ENCODE results near the gene RET. TPM values are rescaled to one million over a fixed set of nuclear protein-coding genes. Genes with fewer than 3 reads are reported as not detected.

The RET gene
- total RNA-seq, 6 donors from 2014 or later = 0.11 to 0.98 (median 0.30) TPM; not detected in 1

DNA sequence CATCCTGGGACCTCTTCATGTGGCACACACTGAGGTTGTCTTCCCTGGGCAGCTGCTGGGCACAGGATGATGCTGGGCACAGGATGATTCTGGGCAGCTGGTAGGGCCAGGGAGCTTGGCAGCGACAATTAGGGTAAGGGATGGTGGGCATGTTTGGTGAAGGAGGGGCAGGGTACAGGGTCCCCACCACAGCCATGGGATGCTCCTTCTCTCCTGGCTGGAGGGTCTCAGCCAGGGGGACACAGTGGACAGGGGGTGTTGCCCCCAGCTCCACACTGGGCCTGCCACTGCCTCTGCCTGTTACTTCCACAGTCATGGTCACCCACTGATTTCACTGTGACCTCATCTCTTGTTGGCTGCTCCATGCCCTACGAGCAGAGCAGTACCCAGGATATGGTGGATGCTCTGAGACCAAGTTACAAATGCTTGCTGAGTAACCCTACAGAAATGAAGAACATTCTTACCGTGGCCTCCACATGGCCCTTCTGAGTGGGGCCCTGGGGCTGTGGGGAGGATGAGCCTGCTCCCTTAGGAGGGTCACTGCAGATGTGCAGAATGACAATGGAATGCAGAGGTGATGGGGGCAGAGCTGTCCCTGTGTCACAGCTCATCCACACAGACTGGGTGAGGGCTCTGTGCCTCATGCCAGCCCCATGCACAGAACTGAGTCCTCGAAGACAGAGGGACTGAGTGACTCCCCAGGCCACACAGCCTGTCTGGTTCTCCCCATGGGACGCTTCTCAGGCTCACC is 28.4 kb upstream of the RET start:
- no peaks in the 10 kb centered on the region for H3K9me3 ChIP-seq
- TF ChIP-seq EP300 (IDR thresholded peaks at IDR 0.05) = no peak
- TF ChIP-seq, protein P1, sequence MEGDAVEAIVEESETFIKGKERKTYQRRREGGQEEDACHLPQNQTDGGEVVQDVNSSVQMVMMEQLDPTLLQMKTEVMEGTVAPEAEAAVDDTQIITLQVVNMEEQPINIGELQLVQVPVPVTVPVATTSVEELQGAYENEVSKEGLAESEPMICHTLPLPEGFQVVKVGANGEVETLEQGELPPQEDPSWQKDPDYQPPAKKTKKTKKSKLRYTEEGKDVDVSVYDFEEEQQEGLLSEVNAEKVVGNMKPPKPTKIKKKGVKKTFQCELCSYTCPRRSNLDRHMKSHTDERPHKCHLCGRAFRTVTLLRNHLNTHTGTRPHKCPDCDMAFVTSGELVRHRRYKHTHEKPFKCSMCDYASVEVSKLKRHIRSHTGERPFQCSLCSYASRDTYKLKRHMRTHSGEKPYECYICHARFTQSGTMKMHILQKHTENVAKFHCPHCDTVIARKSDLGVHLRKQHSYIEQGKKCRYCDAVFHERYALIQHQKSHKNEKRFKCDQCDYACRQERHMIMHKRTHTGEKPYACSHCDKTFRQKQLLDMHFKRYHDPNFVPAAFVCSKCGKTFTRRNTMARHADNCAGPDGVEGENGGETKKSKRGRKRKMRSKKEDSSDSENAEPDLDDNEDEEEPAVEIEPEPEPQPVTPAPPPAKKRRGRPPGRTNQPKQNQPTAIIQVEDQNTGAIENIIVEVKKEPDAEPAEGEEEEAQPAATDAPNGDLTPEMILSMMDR (IDR thresholded peaks at IDR 0.05) = no peak
- TF ChIP-seq POLR2AphosphoS5 (IDR thresholded peaks at IDR 0.05) = no peak
- TF ChIP-seq POLR2A (IDR thresholded peaks at IDR 0.05) = no peak
- no peaks in the 10 kb centered on the region for H3K36me3 ChIP-seq
- ATAC-seq (ENCODE audit: low FRiP score in 2 of 2) (no peak), DNase-seq (peak in 1 of 2 donors; percentile 10)
- WGBS, 2 donors = 81 to 89% methylated on average over 2 to 5 of the region's 5 CpGs
- no peaks in the 10 kb centered on the region for H3K4me1 ChIP-seq
- H3K27me3 ChIP-seq = no peaks in the 10 kb centered on the region
- H3K27ac ChIP-seq = no peak overlapping the region
- H3K4me3 ChIP-seq = no peak overlapping the region

DNA sequence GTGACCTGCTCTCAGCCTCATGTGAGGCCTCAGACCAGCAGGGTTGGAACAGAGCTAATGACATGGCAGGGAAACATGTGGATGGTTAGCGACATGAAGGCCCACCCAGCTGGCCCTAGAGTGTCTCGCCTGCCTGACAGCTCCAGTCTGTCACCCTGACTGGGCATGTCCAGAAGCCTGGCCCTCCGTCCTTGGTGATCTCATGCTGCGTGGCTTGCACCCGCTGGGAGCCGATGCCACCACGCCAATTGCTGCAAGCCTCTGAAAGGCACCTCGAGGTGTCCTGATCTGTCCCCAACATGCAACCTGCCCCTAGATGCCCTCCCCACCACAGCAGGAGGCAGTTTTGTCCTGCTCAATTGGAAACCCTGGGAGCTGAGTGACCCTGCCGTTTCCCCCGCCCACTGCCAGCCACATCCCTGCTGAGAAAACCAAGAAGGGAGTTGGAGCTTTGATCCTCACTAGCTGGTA is 27.8 kb upstream of the RET start:
- Histone ChIP-seq H3K4me3 (no peak overlapping the region), H3K4me1 (no peaks in the 10 kb centered on the region), H3K27me3 (no peaks in the 10 kb centered on the region), H3K36me3 (no peaks in the 10 kb centered on the region), H3K27ac (no peak overlapping the region), H3K9me3 (no peaks in the 10 kb centered on the region)
- 52 to 71% methylated on average over 5 to 8 of the region's 10 CpGs for WGBS, 2 donors
- peak in 1 of 2 donors; percentile 12 for DNase-seq
- ATAC-seq (ENCODE audit: low FRiP score in 2 of 2) = no peak
- TF ChIP-seq, protein P1 (IDR thresholded peaks at IDR 0.05) = no peak
- TF ChIP-seq POLR2AphosphoS5 (IDR thresholded peaks at IDR 0.05) (no peak), POLR2A (IDR thresholded peaks at IDR 0.05) (no peak), EP300 (IDR thresholded peaks at IDR 0.05) (no peak)

DNA sequence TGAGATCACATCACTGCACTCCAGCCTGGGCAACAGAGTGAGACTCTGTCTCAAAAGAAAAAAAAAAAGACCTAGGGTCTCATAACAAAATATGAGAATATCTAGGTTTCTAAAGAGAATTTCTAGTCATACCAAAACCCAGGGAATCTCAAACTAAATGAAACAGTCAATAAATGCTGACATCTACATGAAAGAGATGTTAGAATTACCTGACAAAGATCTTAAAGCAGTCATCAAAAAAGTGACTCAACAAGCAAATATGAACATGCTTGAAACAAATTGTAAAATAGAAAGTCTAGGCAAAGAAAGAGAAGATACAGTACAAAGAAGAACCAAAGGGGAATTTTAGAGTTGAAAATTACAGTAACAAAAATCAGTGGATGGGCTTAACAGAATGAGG is 26.9 kb upstream of the RET start:
- ATAC-seq (ENCODE audit: low FRiP score in 2 of 2) (no peak), DNase-seq (no peak)
- Histone ChIP-seq H3K9me3 (no peaks in the 10 kb centered on the region), H3K27me3 (no peaks in the 10 kb centered on the region), H3K36me3 (no peaks in the 10 kb centered on the region), H3K4me1 (no peaks in the 10 kb centered on the region), H3K4me3 (no peak overlapping the region), H3K27ac (no peak overlapping the region)
- no peak for TF ChIP-seq EP300 (IDR thresholded peaks at IDR 0.05)
- TF ChIP-seq POLR2A (IDR thresholded peaks at IDR 0.05) = no peak
- no peak for TF ChIP-seq POLR2AphosphoS5 (IDR thresholded peaks at IDR 0.05)
- TF ChIP-seq, protein P1 (IDR thresholded peaks at IDR 0.05) = no peak

DNA sequence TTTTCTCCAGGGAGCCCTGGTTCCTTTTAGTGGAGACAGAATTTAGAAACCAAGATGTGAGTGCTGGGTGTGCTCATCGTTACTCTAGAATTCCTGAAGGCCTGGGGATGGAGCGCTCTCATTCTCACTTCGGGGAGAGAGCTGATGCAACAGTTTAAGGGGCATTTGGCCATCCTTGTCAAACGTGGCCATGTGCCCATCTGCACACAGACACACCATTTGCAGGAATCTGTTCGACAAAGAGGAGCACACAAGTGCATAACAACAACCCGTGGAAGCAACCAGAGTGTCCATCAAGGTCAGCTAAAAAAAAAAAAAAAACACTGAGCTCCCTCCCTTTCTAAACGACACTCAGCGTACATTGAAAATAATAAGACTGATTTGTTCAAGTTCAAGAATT is 23.0 kb upstream of the RET start:
- no peak overlapping the region for H3K27ac ChIP-seq
- no peaks in the 10 kb centered on the region for H3K36me3 ChIP-seq
- 66 to 69% methylated on average over 8 of the region's 8 CpGs for WGBS, 2 donors
- TF ChIP-seq POLR2A (IDR thresholded peaks at IDR 0.05) = no peak
- no peak for TF ChIP-seq POLR2AphosphoS5 (IDR thresholded peaks at IDR 0.05)
- ATAC-seq (ENCODE audit: low FRiP score in 2 of 2) = no peak
- H3K4me3 ChIP-seq = no peak overlapping the region
- H3K9me3 ChIP-seq = no peaks in the 10 kb centered on the region
- H3K4me1 ChIP-seq = no peaks in the 10 kb centered on the region
- H3K27me3 ChIP-seq = no peaks in the 10 kb centered on the region
- DNase-seq = no peak

DNA sequence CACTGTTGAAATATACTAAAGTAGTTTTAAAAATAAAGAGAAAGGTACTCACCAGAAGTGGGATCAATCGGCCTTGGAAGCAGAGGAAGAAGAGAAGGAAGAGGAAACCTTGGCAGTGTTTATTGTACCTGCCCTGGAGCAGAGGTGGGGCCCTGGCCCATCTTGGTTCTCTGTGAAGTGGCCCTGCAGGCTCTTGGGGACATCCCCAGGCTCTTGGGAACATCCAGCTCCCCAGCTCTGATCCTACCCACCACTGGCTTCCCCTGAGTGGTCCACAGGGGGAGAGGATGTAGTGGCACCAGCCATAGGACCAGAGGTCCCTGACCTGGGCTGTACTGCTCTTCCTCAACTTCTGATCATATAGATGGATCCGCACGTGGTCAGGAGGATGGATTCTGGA is 22.3 kb upstream of the RET start:
- Histone ChIP-seq H3K4me3 (no peak overlapping the region), H3K4me1 (no peaks in the 10 kb centered on the region), H3K9me3 (no peaks in the 10 kb centered on the region), H3K27me3 (no peaks in the 10 kb centered on the region), H3K27ac (no peak overlapping the region), H3K36me3 (no peaks in the 10 kb centered on the region)
- 75 to 84% methylated on average over 3 of the region's 3 CpGs for WGBS, 2 donors
- DNase-seq (no peak), ATAC-seq (ENCODE audit: low FRiP score in 2 of 2) (no peak)
- no peak for TF ChIP-seq POLR2AphosphoS5 (IDR thresholded peaks at IDR 0.05)
- no peak for TF ChIP-seq EP300 (IDR thresholded peaks at IDR 0.05)
- TF ChIP-seq, protein P1 (IDR thresholded peaks at IDR 0.05) = no peak
- TF ChIP-seq POLR2A (IDR thresholded peaks at IDR 0.05) = no peak
